ENCODE results near the gene PDZD4.

GRCh38 chrX:153824348-153824747 is 6.0 kb downstream of the PDZD4 start:
- TF ChIP-seq CTCF (IDR thresholded peaks at IDR 0.05; ENCODE audit: low read length) = no peak
- TF ChIP-seq EZH2 (IDR thresholded peaks at IDR 0.05; ENCODE audit: borderline replicate concordance, low read length) = no peak
